GM18508 (cell line): ENCODE data around the gene BCL11B.

Source experiments
- ATAC-seq: cut with Tn5 transposase; IDR thresholded peaks from one replicate; pipeline ENCODE4 v1.9.1; 2021; ENCODE audit warnings: moderate number of reproducible peaks; ENCODE audit not compliant: insufficient read depth, unreplicated experiment

Gene BCL11B

DNA sequence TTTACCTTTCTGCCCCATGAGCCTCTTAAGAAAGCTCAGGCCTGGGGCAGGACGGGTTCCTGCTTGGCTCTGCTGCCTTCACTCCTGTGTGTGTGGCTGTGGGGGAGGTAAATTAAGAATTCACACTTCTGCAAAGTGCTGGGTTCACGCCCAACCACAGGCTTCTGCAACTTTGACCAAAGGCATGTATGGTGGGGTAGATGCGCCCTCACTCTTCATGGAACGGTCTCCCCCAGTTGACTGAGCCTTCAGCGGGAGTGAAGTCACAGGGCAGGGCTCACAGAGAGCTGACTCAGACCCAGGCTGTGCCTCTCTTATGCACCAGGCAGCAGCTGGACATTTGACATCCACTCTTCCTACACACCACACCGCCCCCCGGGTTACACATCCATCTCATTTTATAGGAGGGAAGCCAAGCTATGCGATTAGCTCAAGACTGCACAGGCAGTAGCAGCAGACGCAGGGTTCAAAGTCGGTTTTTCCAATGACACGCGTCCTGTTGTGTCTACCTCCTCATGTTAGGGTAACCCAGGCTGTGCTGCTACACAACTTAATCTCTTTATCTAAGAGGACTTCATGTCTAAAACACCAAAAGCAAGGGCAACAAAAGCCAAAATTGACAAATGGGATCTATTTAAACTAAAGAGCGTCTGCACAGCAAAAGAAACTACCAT, 15.4 kb upstream of the BCL11B start:
- no peak for ATAC-seq

DNA sequence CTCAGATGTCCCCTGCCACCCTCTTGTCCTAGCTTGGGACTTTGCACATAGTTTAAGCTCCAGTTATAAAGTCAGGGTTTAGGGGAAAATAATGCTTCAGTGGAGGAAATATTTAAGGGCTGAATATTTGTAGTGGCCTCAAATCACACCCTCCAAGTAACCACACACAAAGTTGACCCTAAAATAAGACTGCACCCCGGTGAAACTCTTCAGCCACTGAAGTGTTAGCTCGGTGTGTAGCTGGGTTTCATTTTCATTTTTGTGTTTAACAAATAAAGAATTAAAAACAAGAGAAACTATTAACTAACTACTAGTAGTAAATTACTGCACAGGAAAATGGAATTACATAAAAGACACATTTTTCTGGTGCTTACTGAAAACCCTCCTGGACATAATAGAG, 14.8 kb upstream of the BCL11B start:
- ATAC-seq, result no peak

DNA sequence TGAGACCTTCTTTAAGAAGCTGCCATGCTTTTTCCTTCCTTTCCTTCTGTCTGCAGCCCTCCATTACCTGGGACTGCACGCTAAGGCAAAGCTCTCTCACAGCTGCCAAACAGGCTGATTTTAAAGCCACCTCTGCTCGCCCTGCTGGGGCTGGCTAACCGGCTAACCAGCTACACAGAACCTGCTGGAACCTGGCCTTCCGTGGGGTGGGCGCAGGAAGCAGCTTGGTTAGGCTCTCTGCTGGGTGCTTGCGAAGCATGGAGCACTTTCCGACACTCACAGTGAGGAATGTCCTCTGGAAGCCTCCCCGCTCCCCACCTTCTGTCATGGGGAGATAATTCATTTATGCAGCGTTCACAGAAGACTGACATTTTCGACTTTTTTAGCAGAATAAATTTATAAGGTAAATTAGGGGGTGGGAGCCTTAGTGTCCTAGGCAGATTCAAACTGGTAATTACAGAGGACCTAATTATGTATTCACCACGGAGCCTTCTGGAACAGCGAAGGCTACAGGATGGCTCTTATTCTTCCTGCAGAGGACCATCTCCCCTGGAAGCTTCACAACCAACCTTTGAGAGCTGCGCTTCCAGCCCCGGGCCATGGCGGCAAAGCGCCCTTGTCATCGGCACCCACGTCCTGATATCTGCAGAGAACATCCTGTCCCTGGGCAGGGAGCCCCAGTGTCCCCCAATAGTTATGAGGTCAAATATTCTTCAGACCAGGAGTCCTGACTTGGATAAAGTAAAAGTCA, 12.4 kb upstream of the BCL11B start:
- no peak for ATAC-seq

DNA sequence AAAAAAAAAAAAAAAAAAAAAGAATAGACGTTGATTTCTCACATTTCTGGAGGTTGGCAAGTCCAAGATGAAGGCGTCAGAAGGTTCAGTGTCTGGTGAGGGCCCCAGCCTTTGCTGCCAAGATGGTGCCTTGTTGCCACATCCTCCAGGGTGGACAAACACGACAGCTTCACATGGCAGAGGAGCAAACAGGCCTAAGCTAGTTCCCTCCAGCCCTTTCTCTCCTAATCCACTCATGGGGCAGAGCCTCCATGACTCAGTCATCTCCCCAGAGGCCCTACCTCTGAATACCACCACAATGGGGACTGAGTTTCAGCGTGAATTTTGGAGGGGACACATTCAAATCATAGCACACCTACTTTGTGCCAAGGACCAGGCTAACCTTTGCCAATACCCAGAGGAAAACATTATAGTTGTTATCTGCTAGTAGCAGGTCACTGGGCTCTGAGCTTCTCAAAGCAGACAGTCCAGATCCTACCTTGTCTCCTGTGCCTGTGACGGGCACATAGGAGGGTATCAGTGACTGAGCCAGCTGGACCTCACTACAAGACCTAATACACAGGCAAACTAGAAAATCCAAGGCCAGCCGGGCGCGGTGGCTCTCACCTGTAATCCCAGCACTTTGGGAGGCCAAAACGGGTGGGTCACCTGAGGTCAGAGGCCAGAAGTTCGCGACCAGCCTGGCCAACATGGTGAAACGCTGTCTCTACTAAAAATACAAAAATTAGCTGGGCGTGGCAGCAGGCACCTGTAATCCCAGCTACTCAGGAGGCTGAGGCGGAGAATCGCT, 10.5 kb upstream of the BCL11B start:
- ATAC-seq, result no peak

DNA sequence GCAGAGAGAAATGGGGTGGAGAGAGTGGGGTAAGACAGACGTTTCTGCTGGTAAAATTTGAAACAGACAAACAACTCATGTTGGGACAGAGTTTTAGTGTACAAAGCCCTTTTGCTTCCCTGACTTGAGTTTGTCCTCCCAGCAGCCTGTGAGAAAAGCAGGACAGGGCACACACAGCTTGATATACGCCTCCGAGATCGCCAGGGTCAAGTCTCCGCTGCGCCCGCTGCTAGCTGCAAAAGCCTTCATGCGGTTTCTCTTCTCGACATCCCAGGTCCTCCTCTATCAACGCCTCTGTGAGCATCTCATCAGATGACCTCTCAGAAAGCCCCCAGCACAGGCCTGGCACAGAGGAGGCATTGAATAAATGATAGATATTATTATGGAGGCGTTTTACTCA, 9.4 kb upstream of the BCL11B start:
- no peak for ATAC-seq

DNA sequence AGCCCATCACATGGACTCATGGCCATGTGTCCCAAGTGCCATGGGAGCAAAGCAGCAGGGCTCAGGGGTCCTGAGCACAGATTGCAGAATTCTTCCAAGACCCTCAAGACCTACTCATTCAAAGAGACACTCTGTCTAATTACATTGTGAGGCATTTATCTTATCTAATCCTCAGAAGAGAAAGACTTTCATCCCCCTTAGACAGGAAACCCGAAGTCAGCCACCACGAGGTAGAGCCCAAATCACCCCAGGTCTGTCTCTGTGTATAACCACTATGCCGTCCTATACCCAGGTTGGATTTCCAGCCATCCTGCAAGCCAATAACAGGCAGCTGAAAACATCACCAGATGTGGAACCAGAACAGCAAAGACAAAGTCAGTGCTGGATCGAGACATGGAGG, 8.9 kb upstream of the BCL11B start:
- no peak for ATAC-seq

DNA sequence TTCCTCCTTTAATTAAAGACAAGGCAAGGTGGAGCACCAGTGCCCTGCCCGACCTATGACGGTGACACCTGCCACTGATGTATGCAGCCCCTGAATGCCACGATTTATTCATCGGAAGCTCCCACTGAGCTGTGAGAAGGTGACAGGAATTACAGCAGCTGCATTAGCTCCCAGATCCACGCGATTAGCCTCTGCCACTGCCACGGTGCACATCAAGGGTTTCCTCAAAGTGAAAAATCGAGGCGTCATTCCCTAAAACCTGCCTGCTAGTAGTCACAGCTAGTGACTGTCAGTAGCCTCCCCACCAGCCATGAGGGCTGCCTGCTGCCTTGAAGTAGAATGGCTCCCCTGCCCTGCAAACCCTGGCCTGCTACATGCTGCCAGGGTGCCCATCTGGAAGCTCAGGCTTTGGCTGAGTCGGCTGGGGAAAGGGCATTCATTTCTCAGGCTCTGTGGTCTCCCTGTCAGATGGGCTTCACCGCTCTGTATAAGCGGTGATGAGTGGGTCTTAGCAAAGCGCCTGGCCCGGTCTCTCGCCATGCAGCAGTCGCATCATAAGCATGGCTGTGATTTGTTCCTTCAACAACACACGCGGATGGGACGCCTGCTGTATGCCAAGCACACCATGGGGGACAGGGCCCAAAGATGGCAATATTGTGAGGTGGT, 8.2 kb upstream of the BCL11B start:
- ATAC-seq, result no peak

DNA sequence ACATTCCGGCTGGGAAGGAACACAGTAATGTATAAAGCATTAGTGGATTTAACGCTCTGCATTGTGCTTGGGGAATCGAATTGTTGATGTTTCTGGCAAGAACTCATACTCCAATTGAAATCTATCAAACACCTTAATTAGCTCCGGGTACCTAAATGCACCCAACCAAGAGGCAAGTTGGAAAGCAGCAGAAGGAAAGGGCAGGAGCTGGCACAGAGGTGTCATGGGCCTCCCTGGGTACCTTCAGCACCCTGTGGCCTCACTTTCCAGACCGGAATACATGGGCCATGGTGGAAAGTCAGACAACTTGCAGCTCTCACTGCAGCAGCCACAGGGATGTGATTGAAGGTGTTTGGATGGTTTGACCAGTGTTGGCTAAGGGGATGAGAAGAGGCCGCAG, 6.8 kb upstream of the BCL11B start:
- no peak for ATAC-seq

DNA sequence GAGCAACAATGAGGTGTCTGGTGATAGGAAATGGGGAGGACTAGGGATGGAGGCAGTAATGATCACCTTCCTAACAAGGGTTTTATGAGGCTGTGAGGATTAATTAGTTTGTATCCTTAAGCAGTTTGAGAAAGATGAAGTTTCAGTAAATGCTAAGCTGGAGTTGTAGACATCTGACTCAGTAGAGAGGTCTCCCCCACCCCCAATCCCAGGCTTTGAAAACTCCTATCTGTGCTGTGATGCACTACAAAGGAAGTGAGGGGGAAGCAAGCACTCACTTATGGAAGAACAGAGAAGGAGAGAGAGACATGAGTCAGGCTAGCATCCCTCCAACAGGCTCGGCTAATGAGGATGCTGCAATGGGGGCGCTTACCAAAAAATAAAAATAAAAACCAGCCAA, 5.5 kb upstream of the BCL11B start:
- ATAC-seq, result no peak

DNA sequence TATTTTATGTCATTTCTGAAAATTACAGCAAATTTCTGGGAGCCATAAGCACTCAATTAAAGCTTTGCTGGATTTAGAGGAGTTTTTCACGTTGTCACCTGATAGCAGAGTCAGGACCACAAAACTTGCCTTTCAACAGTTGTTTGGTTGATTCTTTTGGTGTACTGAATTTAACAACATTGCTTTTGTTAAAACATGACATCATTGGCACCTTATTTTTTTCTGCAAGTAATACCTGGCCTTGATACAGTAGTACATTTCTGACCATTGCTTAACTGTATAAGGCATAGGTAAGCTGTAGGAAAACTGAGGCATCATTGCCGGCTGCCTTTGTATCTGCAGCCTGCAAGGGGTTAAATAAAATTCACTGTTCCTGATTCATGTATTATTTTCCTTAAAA, 4.5 kb upstream of the BCL11B start:
- ATAC-seq, result no peak

DNA sequence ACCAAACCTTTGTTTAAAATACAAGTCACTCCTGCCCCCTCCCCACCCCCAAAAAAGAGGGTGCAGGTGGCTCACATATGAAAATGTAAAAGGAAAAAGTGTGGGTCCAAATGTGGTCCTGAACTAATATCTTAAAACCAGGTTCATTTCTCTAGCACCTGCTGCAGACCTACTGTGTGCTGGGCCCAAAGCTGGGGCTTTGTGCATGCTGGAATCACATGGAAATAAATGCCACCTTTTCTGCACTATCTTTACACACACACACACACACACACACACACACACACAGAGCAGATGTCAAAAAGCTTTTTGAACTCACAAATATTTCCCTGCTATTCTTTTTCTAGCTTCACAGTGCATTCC, 3.2 kb upstream of the BCL11B start:
- ATAC-seq, result no peak

DNA sequence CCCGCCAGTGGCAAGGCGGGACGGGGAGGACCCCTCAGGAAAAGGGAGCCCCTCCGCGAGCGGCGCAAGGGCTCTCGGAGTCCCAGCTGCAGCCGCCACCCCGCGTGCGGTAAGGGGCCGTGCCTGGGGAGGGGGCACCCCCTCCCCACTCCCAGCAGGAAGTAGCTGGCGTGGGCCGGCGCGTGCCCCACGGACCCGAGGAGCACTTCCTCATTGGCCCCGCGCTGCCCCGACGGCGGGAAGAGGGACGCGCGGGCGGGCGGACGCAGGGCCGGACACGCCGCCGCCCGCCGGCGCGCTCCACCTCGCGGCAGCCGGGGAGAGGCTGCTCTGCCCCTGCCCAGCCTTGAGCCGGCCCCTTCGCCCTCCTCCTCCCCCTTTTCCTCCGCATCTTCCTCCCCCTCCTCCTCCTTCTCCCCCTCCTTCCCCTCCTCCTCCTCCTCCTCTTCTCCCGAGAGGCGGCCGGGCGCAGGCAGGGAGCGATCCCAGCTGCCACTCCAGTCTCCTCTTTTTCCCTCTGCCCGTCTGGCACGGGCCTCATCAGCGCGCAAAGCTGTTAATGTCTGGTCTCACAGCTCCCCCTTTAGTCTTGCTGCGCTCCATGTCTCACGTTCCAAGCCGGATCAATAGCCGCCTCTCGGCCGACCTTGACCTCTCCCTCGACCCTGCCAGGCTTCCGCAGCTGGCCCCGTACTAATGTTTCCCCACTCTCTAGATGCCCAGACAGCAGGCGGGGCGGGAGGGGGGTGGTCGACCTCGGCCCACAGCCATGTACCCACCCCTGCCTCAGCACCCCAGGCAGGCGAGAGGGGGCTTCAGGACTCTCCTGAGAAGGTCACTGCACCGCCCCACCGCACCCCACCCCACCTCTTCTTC, 2.6 kb upstream of the BCL11B start:
- no peak for ATAC-seq

DNA sequence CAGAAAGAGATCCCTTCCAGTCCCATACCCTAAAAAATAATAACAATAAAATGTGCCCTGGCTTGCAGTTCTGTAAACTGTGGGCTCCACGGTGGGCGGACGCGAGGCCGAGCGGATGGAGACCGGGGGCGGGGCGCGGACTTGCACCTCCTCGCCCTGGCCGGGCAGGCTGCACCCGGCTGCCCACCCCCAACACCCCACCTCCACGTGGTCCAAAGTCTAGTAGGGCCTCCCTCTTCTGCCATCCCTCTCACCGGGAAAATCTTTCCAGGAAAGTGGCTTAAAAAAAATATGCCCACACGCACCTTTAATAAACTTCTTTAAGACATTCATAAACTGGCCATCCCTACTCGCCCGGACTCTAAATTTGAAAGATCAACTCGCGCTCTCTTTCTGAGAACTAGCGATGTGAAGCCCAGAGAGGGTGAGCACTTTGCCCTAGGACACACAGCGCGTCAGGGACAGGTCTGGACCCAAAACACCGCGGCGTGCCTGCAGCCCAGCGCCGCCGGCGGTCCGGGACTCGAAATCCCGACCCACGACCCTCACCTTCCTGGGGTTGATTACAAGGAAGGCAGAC, 1.9 kb upstream of the BCL11B start:
- ATAC-seq, result no peak

DNA sequence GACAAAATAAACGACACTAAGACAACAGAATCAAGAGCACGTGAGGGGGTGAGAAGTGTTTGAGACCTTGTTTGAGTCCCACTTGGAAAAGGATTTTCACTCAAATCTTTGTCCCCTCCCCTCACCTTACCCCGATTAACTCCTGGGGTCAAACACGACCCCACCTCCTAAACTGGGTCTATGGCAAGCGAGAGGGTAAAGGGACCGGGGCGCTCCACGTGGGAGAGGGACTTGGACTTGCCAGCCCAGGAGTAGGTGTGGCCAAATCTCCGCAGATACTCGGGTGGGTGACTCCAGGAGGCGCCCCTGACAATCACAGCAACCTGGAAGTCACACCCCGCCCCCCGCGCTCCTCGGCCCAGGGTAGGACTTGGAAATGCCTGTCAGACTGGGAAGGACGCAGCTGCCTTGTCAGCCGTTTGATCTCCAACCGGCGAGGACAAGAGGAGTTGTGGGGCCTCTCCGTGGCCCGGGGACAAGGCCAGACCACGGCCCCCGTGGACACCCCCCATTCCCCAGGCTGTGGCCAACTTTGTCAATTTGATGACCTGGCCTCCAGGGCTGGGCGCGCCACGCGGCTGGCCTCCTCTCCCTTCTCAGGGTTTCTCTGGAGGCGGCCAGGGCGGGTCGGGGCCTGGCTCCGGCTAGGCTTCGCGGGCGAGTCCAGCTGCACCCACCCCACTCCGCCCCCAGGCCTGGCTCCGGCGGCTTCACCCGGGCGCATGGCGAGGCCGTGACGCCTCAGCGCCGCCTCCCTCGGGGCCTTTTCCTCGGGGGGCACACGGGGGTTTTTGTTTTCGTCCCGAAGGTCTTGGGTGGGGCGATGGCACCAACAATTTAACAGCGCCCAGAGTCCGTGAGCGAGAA, 1.1 kb upstream of the BCL11B start:
- ATAC-seq, result no peak

DNA sequence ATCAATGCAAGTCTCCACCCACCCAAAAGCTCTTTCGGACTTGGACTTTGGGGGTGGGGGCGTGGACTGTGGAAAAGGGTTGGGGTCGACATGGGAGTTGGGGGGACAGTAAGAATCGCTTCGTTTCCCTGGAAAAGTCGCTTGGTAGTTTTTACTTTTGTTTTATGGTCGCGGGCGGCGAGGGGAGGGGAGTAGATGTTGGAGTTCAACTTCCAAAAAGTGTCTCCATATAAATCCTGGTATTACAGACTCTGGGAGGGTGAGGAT, 568 bp upstream of the BCL11B start:
- ATAC-seq, result no peak

DNA sequence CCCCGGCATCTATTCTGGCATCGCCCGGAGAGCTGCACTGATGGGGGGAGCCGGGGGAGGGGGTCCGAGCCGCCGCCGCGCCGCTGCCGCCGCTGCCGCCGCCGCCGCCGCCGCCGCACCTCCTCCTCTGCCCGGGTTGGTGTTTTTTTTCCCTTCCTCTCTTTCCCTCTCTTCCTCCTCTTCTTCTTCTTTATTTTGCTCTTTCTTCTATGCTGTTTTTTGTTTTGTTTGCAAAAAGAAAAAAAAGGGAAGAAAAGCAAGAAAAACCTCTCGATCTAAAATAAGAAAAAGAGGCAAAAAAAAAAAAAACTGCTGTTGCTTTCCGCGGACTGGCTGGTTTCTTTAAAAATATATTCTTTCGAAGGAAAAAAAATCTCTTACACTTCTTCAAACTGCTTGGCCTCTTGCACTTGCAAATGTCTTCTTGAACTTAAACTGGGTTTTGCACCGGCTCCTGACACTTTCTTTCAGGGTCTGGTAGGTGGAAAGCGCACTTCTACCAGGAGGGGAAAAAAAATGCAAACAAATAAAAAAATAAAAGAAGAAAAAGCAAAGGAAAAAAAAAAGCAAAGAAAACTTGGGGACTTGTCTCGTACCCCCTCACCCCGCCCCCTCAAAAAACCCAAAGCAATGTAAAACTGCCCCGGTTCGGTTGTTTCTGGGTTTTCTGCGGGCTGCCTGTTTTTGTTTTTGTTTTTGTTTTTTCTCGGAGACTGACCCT, 616 bp downstream of the BCL11B start:
- no peak for ATAC-seq

DNA sequence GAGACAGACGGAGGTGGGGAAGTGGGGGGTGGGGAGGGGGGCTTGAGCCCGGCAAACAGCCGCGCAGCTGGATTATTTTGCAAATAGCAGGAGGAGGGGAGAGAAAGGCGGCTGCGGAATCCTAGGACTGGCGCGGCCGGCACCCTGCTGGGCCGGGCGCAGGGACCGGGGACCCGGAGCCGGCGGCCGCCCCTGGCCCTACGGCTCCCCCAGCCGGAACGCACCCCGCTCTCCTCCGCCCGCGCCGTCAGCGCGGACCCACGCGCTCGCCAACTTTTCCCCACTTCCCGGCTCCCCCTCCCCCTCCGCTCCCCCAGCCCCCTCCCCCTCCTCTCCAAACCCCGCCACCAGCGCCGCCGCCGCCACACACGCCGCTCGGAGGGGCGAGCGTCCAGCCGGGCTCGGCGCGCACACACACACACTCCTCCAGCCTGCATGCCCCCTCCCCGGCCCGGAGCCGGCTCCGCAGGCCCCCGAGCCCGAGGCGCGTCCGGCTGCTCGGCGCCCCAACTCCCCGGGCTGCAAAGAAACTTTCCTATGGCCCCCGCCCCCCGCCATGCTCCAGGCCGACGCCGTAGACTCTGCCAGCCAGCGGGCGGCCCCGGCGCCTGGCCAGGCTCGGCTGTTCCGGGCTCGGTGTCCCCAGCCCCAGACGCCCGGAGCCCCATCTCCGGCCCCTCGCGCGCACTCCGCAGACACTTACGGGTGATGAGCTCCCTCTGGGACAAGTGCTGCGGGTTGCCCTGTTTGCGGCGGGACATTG, 1.4 kb downstream of the BCL11B start:
- no peak for ATAC-seq
